OCI-LY7 (cell line): Measurements from ENCODE around the gene SRPK2. TPM values are rescaled to one million over a fixed set of nuclear protein-coding genes. Genes with fewer than 3 reads are reported as not detected.

Source experiments
- BruUV-seq: library from RNA; stranded (reverse); fragments of 400-500 nt; replicated peaks from 2 replicates; lab custom pipeline; 2021; lab: Mats Ljungman, UMichigan
- CTCF ChIA-PET: fragments of 300-600 bp; sonication (Branson Sonifier 250); formaldehyde crosslinking; loops from one replicate; lab custom pipeline; 2022; ENCODE audit warnings: antibody characterized with exemption; ENCODE audit not compliant: unreplicated experiment; lab: Charles Lee
- POLR2A ChIA-PET: fragments of 300-600 bp; sonication (Branson Sonifier 250); formaldehyde crosslinking; loops from one replicate; lab custom pipeline; 2022; ENCODE audit warnings: antibody characterized with exemption; lab: Charles Lee
- DNase-seq: peaks from one replicate; pipeline ENCODE4 v3.0.0-alpha.2; 2015; ENCODE audit warnings: low spot score
- H2AFZ ChIP-seq: fragments of 200-600 bp; sonication (generic), shearing (Covaris generic); 2 replicates; pipeline ENCODE4 v1.6.1; 2014; ENCODE audit warnings: mild to moderate bottlenecking, antibody characterized with exemption, low read length, moderate library complexity
- H3K27ac ChIP-seq: fragments of 200-600 bp; sonication (generic); 2 replicates; pipeline ENCODE4 v1.5.1; 2014; ENCODE audit warnings: mixed run types, low read depth, mild to moderate bottlenecking, moderate library complexity, low read length, inconsistent platforms; ENCODE audit not compliant: poor library complexity, severe bottlenecking
- H3K36me3 ChIP-seq: fragments of 200-600 bp; sonication (generic); 2 replicates; pipeline ENCODE4 v1.6.1; 2014; ENCODE audit warnings: mild to moderate bottlenecking, antibody characterized with exemption, low read length, moderate library complexity, mixed read lengths; ENCODE audit not compliant: insufficient read depth
- H3K4me1 ChIP-seq: fragments of 200-600 bp; sonication (generic); 2 replicates; pipeline ENCODE4 v1.5.1; 2014; ENCODE audit warnings: mild to moderate bottlenecking, low read length; ENCODE audit not compliant: insufficient read depth, poor library complexity, severe bottlenecking
- H3K4me2 ChIP-seq: fragments of 200-600 bp; sonication (generic); 2 replicates; pipeline ENCODE4 v1.6.1; 2014; ENCODE audit warnings: mild to moderate bottlenecking, low read length
- H3K4me3 ChIP-seq: fragments of 200-600 bp; sonication (generic); 2 replicates; pipeline ENCODE4 v1.5.1; 2014; ENCODE audit warnings: mild to moderate bottlenecking, low read depth, low read length; ENCODE audit not compliant: poor library complexity, severe bottlenecking
- H3K79me2 ChIP-seq: fragments of 200-600 bp; sonication (generic); 2 replicates; pipeline ENCODE4 v1.6.1; 2016; ENCODE audit warnings: low read depth, mild to moderate bottlenecking, low read length, moderate library complexity, mixed read lengths; ENCODE audit not compliant: insufficient read depth
- H3K9me2 ChIP-seq: fragments of 200-600 bp; sonication (generic); 2 replicates; pipeline ENCODE4 v1.6.1; 2016; ENCODE audit warnings: mild to moderate bottlenecking, low read length, mixed read lengths; ENCODE audit not compliant: insufficient read depth
- H3K9me3 ChIP-seq: fragments of 200-600 bp; sonication (generic); 2 replicates; pipeline ENCODE4 v1.6.1; 2014; ENCODE audit warnings: mild to moderate bottlenecking, mixed run types, low read length, mixed read lengths
- H4K20me1 ChIP-seq: fragments of 200-600 bp; sonication (generic); 2 replicates; pipeline ENCODE4 v1.6.1; 2014; ENCODE audit warnings: mild to moderate bottlenecking, antibody characterized with exemption, low read length, moderate library complexity, mixed read lengths; ENCODE audit not compliant: insufficient read depth
- CTCF ChIP-seq: fragments of 200-600 bp; sonication (generic); conservative IDR thresholded peaks from 2 replicates; pipeline ENCODE4 v1.5.1; 2014; ENCODE audit warnings: mild to moderate bottlenecking, antibody characterized with exemption, low read length, moderate library complexity, mixed read lengths
- EZH2phosphoT487 ChIP-seq: fragments of 200-600 bp; sonication (generic); IDR thresholded peaks from 2 replicates; pipeline ENCODE4 v1.6.1; 2018; ENCODE audit warnings: low read depth, borderline replicate concordance, mild to moderate bottlenecking, mixed run types, antibody characterized with exemption, low read length, moderate library complexity, mixed read lengths
- intact Hi-C: fragments of 100-400 bp; cut with micrococcal nuclease; formaldehyde crosslinking; loops from one replicate; pipeline ENCODE4 v1.10.0; 2022; ENCODE audit not compliant: unreplicated experiment
- total RNA-seq, 2 experiments: library from RNA; depleted of rRNA in 1 of 2; stranded (reverse); fragments of >200 nt in 1 of 2; shearing (Covaris generic) in 1 of 2; gene quantifications; 2 replicates each; pipeline ENCODE4 v1.2.3, GENCODE V29; 2014 to 2022

The SRPK2 gene
- total RNA-seq, 2 experiments from 2014 or later = 22.1 to 26.8 TPM

DNA sequence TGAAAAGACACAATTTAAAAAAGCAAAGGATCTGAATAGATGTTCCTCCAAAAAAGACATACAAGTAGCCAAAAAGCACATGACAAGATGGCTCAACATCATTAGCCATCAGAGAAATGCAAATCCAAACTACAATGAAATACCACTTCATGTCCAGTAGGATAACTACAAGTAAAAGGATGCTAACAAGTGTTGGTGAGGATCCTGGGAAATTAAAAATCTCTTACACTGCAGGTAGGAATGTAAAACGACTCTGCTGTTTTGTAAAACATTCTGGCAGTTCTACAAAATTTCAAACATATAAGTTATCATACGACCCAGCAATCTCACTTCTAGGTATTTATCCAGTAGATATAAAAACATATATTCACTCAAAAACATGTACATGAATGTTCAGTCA lies 161.3 kb downstream of the SRPK2 start:
- Histone ChIP-seq H3K4me3 (no peak overlapping the region), H3K9me2 (no peaks in the 10 kb centered on the region), H3K9me3 (no peaks in the 10 kb centered on the region), H3K36me3 (no peaks in the 10 kb centered on the region), H3K79me2 (no peaks in the 10 kb centered on the region), H3K4me1 (peaks cover 5% of the 10 kb centered on the region), H3K4me2 (no peak overlapping the region), H2AFZ (no peak overlapping the region), H4K20me1 (no peaks in the 10 kb centered on the region), H3K27ac (no peak overlapping the region)
- intact Hi-C loops = no loop called here
- TF ChIP-seq EZH2phosphoT487 (no peak), CTCF (no peak)
- DNase-seq = no peak
- CTCF ChIA-PET = no interaction called here
- BruUV-seq = no TSS peak
- POLR2A ChIA-PET = no interaction called here

DNA sequence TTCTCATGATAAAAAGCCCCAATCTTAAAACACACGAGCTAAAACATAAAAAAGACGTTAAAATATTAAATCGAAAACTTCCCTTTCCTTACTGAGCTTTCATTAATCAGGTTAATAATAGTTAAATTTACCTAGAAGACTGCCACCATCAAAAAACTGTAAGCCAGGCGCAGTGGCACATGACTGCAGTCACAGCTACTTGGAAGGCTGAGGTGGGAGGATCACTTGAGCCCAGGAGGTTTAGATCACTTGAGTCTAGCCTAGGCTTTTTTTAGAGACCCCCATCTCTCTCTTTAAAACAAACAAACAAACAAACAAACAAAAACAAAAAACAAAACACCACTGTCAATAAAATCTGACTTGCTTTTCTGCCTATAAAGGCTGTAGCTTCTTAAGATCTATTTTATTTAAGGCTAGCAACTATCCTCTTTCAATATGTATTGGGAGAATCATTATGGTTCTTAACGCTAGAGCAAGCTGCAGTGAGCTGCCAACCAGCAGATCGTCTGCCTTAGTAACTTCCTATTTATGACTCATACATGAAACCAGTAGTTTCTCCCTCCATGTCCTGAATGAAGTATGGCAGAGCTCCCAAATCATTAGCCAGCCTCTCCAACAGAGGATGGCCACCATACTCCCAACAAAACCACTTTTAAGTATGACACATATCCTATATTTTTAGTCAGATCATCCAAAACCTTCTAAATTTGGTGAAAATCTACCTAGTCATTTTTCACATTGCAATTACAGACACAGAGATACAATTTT lies 163.7 kb downstream of the SRPK2 start:
- H3K9me2 ChIP-seq = no peaks in the 10 kb centered on the region
- H3K4me3 ChIP-seq = no peak overlapping the region
- H3K4me2 ChIP-seq = no peak overlapping the region
- no peak for TF ChIP-seq CTCF
- TF ChIP-seq EZH2phosphoT487 = no peak
- H3K27ac ChIP-seq = no peak overlapping the region
- POLR2A ChIA-PET = interaction anchor here (0.5 to 1.1 kb wide), 2 partner anchors 14 to 115 kb away, joined by 4 read pairs; no protein-coding TSS in a partner anchor
- H3K36me3 ChIP-seq = no peaks in the 10 kb centered on the region
- intact Hi-C loops = no loop called here
- H3K79me2 ChIP-seq = no peaks in the 10 kb centered on the region
- H2AFZ ChIP-seq = no peak overlapping the region
- BruUV-seq = no TSS peak
- peaks cover 8% of the 10 kb centered on the region; the same call in 1 of the 2 replicates for H4K20me1 ChIP-seq
- DNase-seq = peak; percentile 7
- CTCF ChIA-PET = no interaction called here
- H3K9me3 ChIP-seq = no peaks in the 10 kb centered on the region
- H3K4me1 ChIP-seq = peaks cover 5% of the 10 kb centered on the region

DNA sequence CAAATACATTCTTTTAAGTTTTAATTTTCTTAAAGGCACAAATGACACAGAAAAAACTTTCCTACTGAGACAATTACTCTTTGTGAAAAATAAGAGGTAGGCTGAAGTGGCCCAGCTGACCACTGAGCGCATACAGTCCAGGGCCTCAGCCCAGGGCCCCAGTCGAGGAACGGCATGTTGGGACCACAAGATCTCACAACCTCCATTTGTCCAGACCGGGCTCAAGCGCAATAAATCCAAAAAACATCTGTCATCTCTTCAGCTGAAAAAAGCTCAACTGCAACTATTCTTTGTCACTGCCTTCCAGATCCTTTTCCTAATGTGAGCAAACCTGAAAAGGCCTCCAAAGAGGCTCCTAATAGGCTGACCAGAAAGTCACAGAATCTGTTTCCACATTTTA lies 165.8 kb downstream of the SRPK2 start:
- TF ChIP-seq EZH2phosphoT487 = no peak
- TF ChIP-seq CTCF = no peak
- peaks cover 8% of the 10 kb centered on the region; the same call in 1 of the 2 replicates for H4K20me1 ChIP-seq
- CTCF ChIA-PET = no interaction called here
- intact Hi-C loops = no loop called here
- no peaks in the 10 kb centered on the region for H3K9me2 ChIP-seq
- no peak overlapping the region for H3K27ac ChIP-seq
- H3K4me1 ChIP-seq = peaks cover 5% of the 10 kb centered on the region
- POLR2A ChIA-PET = interaction anchor here (0.6 to 0.8 kb wide), 3 partner anchors 26 to 212 kb away, joined by 3 read pairs; no protein-coding TSS in a partner anchor
- DNase-seq = no peak
- H3K4me3 ChIP-seq = no peak overlapping the region
- H3K79me2 ChIP-seq = no peaks in the 10 kb centered on the region
- no peak overlapping the region for H3K4me2 ChIP-seq
- H3K36me3 ChIP-seq = no peaks in the 10 kb centered on the region
- no peak overlapping the region for H2AFZ ChIP-seq
- BruUV-seq = no TSS peak
- no peaks in the 10 kb centered on the region for H3K9me3 ChIP-seq
